ENCODE results near the gene AXIN1.
A peak's percentile ranks its signal among the peaks of the same experiment; 100 is the strongest.
"Not testable (repeated sequence)": the region's sequence is repeated elsewhere in the genome, so short reads cannot be mapped to it uniquely, and the experiment has no call there.

Gene AXIN1

GRCh38 chr16:354291-354881 lies 1.9 kb upstream of the AXIN1 start:
- Histone ChIP-seq H3K9me3 (ENCODE audit: control insufficient read depth, low read length) (no peaks in the 10 kb centered on the region), H3K36me3 (ENCODE audit: control insufficient read depth, insufficient read depth, low read length) (no peaks in the 10 kb centered on the region), H3K4me1 (ENCODE audit: control insufficient read depth, insufficient read depth, low read length) (peaks cover 5% of the 10 kb centered on the region), H3K27me3 (ENCODE audit: control insufficient read depth, insufficient read depth, low read length) (no peaks in the 10 kb centered on the region), H3K4me3 (ENCODE audit: low read length) (no peak overlapping the region), H3K9ac (ENCODE audit: low read length) (no peak overlapping the region)

GRCh38 chr16:353404-354290 lies 1.1 kb upstream of the AXIN1 start:
- Histone ChIP-seq H3K36me3 (ENCODE audit: control insufficient read depth, insufficient read depth, low read length) (no peaks in the 10 kb centered on the region), H3K27me3 (ENCODE audit: control insufficient read depth, insufficient read depth, low read length) (no peaks in the 10 kb centered on the region), H3K9me3 (ENCODE audit: control insufficient read depth, low read length) (no peaks in the 10 kb centered on the region), H3K9ac (ENCODE audit: low read length) (peak overlapping the region; percentile 57), H3K4me3 (ENCODE audit: low read length) (peak overlapping the region; percentile 4), H3K4me1 (ENCODE audit: control insufficient read depth, insufficient read depth, low read length) (peaks cover 5% of the 10 kb centered on the region)

GRCh38 chr16:351804-352520 lies 561 bp downstream of the AXIN1 start:
- H3K9me3 ChIP-seq (ENCODE audit: control insufficient read depth, low read length) = no peaks in the 10 kb centered on the region

DNA sequence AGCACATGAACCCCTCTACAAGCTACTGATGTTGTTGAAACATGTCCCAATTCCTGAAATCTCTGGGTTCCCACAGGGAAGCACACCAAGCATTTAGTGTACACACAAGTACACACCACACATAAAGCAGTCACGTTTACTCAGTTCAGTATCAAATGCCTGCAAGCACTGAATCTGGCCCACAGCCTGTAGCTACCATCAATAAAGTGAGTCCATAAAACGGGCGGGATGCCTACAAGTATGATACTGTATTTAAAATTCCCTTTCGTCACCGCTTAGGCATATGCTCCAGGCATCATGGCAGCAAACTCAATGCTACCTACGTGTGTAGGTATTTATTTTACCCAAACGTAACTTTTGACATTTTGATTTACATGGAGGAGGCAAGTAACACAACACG lies 2.3 kb downstream of the AXIN1 start:
- Histone ChIP-seq H3K36me3 (ENCODE audit: control insufficient read depth, insufficient read depth, low read length) (no peaks in the 10 kb centered on the region), H3K27me3 (ENCODE audit: control insufficient read depth, insufficient read depth, low read length) (no peaks in the 10 kb centered on the region), H3K9ac (ENCODE audit: low read length) (no peak overlapping the region), H3K4me3 (ENCODE audit: low read length) (no peak overlapping the region), H3K9me3 (ENCODE audit: control insufficient read depth, low read length) (no peaks in the 10 kb centered on the region), H3K4me1 (ENCODE audit: control insufficient read depth, insufficient read depth, low read length) (peaks cover 5% of the 10 kb centered on the region)

More at GRCh38 chr16:351804-352520, 561 bp downstream of the AXIN1 start:
- no peaks in the 10 kb centered on the region for H3K36me3 ChIP-seq (ENCODE audit: control insufficient read depth, insufficient read depth, low read length)
- H3K4me3 ChIP-seq (ENCODE audit: low read length) = no peak overlapping the region
- peaks cover 5% of the 10 kb centered on the region for H3K4me1 ChIP-seq (ENCODE audit: control insufficient read depth, insufficient read depth, low read length)
- peak overlapping the region; percentile 59 for H3K9ac ChIP-seq (ENCODE audit: low read length)
- H3K27me3 ChIP-seq (ENCODE audit: control insufficient read depth, insufficient read depth, low read length) = no peaks in the 10 kb centered on the region

GRCh38 chr16:349211-349610 lies 3.3 kb downstream of the AXIN1 start:
- Histone ChIP-seq H3K4me3 (ENCODE audit: low read length) (no peak overlapping the region), H3K4me1 (ENCODE audit: control insufficient read depth, insufficient read depth, low read length) (peaks cover 5% of the 10 kb centered on the region), H3K27me3 (ENCODE audit: control insufficient read depth, insufficient read depth, low read length) (no peaks in the 10 kb centered on the region), H3K36me3 (ENCODE audit: control insufficient read depth, insufficient read depth, low read length) (no peaks in the 10 kb centered on the region), H3K9me3 (ENCODE audit: control insufficient read depth, low read length) (no peaks in the 10 kb centered on the region), H3K9ac (ENCODE audit: low read length) (no peak overlapping the region)

DNA sequence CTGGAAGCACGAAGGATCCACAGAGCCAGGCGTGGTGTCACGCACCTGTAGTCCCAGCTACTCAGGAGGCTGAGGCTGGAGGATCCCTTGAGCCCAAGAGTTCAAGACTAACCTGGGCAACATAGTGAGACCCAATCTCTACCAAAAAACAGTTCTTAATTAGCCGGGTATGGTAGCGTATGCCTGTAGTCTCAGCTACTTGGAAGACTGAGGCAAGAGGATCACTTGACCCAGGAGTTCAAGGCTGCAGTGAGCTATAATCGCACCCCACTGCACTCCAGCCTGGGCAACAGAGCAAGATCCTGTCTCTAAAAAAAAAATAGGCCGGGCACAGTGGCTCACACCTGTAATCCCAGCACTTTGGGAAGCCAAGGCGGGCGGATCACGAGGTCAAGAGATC lies 4.0 kb downstream of the AXIN1 start:
- H3K9ac ChIP-seq (ENCODE audit: low read length); H3K9me3 ChIP-seq (ENCODE audit: control insufficient read depth, low read length); H3K36me3 ChIP-seq (ENCODE audit: control insufficient read depth, insufficient read depth, low read length); H3K4me1 ChIP-seq (ENCODE audit: control insufficient read depth, insufficient read depth, low read length); H3K27me3 ChIP-seq (ENCODE audit: control insufficient read depth, insufficient read depth, low read length); H3K4me3 ChIP-seq (ENCODE audit: low read length): not testable (repeated sequence)

GRCh38 chr16:347203-347602 lies 5.3 kb downstream of the AXIN1 start:
- H3K9me3 ChIP-seq (ENCODE audit: control insufficient read depth, low read length) = no peaks in the 10 kb centered on the region
- H3K9ac ChIP-seq (ENCODE audit: low read length) = no peak overlapping the region
- H3K27me3 ChIP-seq (ENCODE audit: control insufficient read depth, insufficient read depth, low read length) = no peaks in the 10 kb centered on the region
- H3K4me3 ChIP-seq (ENCODE audit: low read length) = no peak overlapping the region
- no peaks in the 10 kb centered on the region for H3K4me1 ChIP-seq (ENCODE audit: control insufficient read depth, insufficient read depth, low read length)
- H3K36me3 ChIP-seq (ENCODE audit: control insufficient read depth, insufficient read depth, low read length) = no peaks in the 10 kb centered on the region

GRCh38 chr16:346587-346986 lies 5.9 kb downstream of the AXIN1 start:
- H3K4me3 ChIP-seq (ENCODE audit: low read length) = no peak overlapping the region
- H3K9me3 ChIP-seq (ENCODE audit: control insufficient read depth, low read length) = no peaks in the 10 kb centered on the region
- no peaks in the 10 kb centered on the region for H3K4me1 ChIP-seq (ENCODE audit: control insufficient read depth, insufficient read depth, low read length)
- H3K36me3 ChIP-seq (ENCODE audit: control insufficient read depth, insufficient read depth, low read length) = no peaks in the 10 kb centered on the region
- H3K9ac ChIP-seq (ENCODE audit: low read length) = no peak overlapping the region
- no peaks in the 10 kb centered on the region for H3K27me3 ChIP-seq (ENCODE audit: control insufficient read depth, insufficient read depth, low read length)

- Histone ChIP-seq H3K36me3 (ENCODE audit: control insufficient read depth, insufficient read depth, low read length) (no peaks in the 10 kb centered on the region), H3K9ac (ENCODE audit: low read length) (no peak overlapping the region), H3K4me1 (ENCODE audit: control insufficient read depth, insufficient read depth, low read length) (no peaks in the 10 kb centered on the region), H3K4me3 (ENCODE audit: low read length) (no peak overlapping the region), H3K27me3 (ENCODE audit: control insufficient read depth, insufficient read depth, low read length) (no peaks in the 10 kb centered on the region), H3K9me3 (ENCODE audit: control insufficient read depth, low read length) (no peaks in the 10 kb centered on the region)
Observed at GRCh38 chr16:345772-346171, 6.8 kb downstream of the AXIN1 start.

GRCh38 chr16:342455-343213 lies 9.9 kb downstream of the AXIN1 start:
- H3K4me1 ChIP-seq (ENCODE audit: control insufficient read depth, insufficient read depth, low read length) = peaks cover 15% of the 10 kb centered on the region
- no peaks in the 10 kb centered on the region for H3K36me3 ChIP-seq (ENCODE audit: control insufficient read depth, insufficient read depth, low read length)
- no peak overlapping the region for H3K4me3 ChIP-seq (ENCODE audit: low read length)
- no peaks in the 10 kb centered on the region for H3K9me3 ChIP-seq (ENCODE audit: control insufficient read depth, low read length)
- no peak overlapping the region for H3K9ac ChIP-seq (ENCODE audit: low read length)
- no peaks in the 10 kb centered on the region for H3K27me3 ChIP-seq (ENCODE audit: control insufficient read depth, insufficient read depth, low read length)

- H3K9ac ChIP-seq (ENCODE audit: low read length); H3K9me3 ChIP-seq (ENCODE audit: control insufficient read depth, low read length); H3K27me3 ChIP-seq (ENCODE audit: control insufficient read depth, insufficient read depth, low read length); H3K36me3 ChIP-seq (ENCODE audit: control insufficient read depth, insufficient read depth, low read length); H3K4me3 ChIP-seq (ENCODE audit: low read length): not testable (repeated sequence)
- H3K4me1 ChIP-seq (ENCODE audit: control insufficient read depth, insufficient read depth, low read length) = peaks cover 15% of the 10 kb centered on the region
Observed at GRCh38 chr16:341974-342336, 10.6 kb downstream of the AXIN1 start.

Data from mucosa of stomach (tissue), 1 donor.